ENCODE data around the gene DNAH3.

DNA sequence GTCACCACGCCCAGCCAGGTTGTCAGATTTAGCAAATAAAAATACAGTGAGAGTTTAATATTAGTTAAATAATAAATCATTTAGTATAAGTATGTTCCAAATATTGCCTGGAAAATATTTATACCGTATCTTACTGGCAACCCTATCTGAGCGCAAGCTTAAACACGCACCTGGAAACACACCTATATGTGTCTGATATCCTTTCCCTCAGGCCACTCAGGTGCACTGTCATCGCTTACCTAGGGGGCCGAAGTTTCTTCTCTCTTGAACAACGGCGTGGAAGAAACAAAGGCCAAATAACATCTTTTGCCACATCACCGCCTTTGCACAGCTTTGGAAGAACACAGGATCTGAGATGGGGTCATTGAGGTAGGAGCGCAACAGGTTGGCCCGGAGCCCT lies 196.1 kb downstream of the DNAH3 start:
- TF ChIP-seq TAF1 (IDR thresholded peaks at IDR 0.05; ENCODE audit: borderline replicate concordance, insufficient read depth, low read length) (no peak), POLR2AphosphoS5 (IDR thresholded peaks at IDR 0.05; ENCODE audit: low read depth, low read length) (no peak), SIN3A (IDR thresholded peaks at IDR 0.05; ENCODE audit: borderline replicate concordance, insufficient read depth, low read length) (no peak)
